ENCODE data around the gene VHLL. TPM values are rescaled to one million over a fixed set of nuclear protein-coding genes. Genes with fewer than 3 reads are reported as not detected.

The VHLL gene
- total and polyA plus RNA-seq, 10 of the 15 experiments (the other 5 are each of a cell fraction or from before 2014, with no cell fraction given), result 0.23 TPM; not detected in 9

DNA sequence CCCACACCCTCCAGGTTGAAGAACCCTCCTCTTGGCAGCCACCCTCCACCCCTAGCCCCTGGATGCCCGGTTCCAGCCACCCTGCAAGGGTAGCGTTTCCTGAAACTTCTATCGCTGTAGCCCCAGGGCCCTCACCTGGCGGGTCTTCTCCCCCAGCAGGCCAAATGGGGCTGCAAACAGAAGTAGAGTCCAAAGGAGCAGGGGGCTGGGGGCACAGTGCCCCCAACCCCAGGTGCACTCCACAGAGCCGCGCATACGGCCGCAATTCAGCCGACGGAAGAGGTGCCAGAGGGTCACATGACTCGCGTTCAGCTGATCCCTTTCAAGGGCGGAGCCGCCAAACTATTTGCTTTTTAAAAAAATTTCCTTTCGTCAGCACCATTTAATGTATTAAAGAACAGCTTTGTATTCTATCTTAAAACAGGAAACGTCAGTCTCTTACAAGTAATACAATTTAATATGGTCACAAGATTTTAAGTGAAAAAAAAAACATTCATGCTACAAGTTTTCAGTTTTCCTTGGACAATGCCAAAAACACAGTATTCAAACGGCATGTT is 3.6 kb downstream of the VHLL start, which contains the start of gene GLMP (continued):
- TF ChIP-seq CHD2 (IDR thresholded peaks at IDR 0.05; ENCODE audit: borderline replicate concordance, low read depth, low read length) (no peak), MEF2B (IDR thresholded peaks at IDR 0.05; ENCODE audit: partially characterized antibody, poor library complexity, severe bottlenecking) (no peak), SRF (IDR thresholded peaks at IDR 0.05; ENCODE audit: low read depth in 2 of 2, low read length in 2 of 2) (no peak), ELK1 (IDR thresholded peaks at IDR 0.05; ENCODE audit: low read depth, low read length) (no peak), HCFC1 (IDR thresholded peaks at IDR 0.05; ENCODE audit: low read length) (no peak), LARP7 (IDR thresholded peaks at IDR 0.05) (0 out of 2 replicates have a peak, but pooled peaks have one; percentile 43), RB1 (IDR thresholded peaks at IDR 0.05; ENCODE audit: borderline replicate concordance) (no peak), RCOR1 (conservative IDR thresholded peaks at IDR 0.05; ENCODE audit: low read depth, low read length) (no peak), ZZZ3 (IDR thresholded peaks at IDR 0.05; ENCODE audit: control insufficient read depth, insufficient read length, low read depth) (no peak), NFYA (IDR thresholded peaks at IDR 0.05; ENCODE audit: borderline replicate concordance, low read depth, low read length) (no peak), REST (IDR thresholded peaks at IDR 0.05; ENCODE audit: low read depth, low read length) (no peak), ZNF207 (IDR thresholded peaks at IDR 0.05; ENCODE audit: borderline replicate concordance) (no peak), FOXK2 (IDR thresholded peaks at IDR 0.05) (no peak), NFYB (IDR thresholded peaks at IDR 0.05; ENCODE audit: insufficient read depth, low read depth, low read length) (no peak), ETV6 (conservative IDR thresholded peaks at IDR 0.05 in 1 of 2, IDR thresholded peaks at IDR 0.05 in 1 of 2; ENCODE audit: borderline replicate concordance in 1 of 2, low read depth in 1 of 2) (no peak), ATF7 (IDR thresholded peaks at IDR 0.05; ENCODE audit: low read depth) (no peak), BCL3 (IDR thresholded peaks at IDR 0.05; ENCODE audit: borderline replicate concordance, insufficient read depth, low read depth, low read length, poor library complexity, severe bottlenecking) (no peak)
- TF ChIP-seq, protein P1, sequence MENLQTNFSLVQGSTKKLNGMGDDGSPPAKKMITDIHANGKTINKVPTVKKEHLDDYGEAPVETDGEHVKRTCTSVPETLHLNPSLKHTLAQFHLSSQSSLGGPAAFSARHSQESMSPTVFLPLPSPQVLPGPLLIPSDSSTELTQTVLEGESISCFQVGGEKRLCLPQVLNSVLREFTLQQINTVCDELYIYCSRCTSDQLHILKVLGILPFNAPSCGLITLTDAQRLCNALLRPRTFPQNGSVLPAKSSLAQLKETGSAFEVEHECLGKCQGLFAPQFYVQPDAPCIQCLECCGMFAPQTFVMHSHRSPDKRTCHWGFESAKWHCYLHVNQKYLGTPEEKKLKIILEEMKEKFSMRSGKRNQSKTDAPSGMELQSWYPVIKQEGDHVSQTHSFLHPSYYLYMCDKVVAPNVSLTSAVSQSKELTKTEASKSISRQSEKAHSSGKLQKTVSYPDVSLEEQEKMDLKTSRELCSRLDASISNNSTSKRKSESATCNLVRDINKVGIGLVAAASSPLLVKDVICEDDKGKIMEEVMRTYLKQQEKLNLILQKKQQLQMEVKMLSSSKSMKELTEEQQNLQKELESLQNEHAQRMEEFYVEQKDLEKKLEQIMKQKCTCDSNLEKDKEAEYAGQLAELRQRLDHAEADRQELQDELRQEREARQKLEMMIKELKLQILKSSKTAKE (IDR thresholded peaks at IDR 0.05; ENCODE audit: low read depth, poor library complexity, severe bottlenecking), result no peak
- TF ChIP-seq, protein P2, sequence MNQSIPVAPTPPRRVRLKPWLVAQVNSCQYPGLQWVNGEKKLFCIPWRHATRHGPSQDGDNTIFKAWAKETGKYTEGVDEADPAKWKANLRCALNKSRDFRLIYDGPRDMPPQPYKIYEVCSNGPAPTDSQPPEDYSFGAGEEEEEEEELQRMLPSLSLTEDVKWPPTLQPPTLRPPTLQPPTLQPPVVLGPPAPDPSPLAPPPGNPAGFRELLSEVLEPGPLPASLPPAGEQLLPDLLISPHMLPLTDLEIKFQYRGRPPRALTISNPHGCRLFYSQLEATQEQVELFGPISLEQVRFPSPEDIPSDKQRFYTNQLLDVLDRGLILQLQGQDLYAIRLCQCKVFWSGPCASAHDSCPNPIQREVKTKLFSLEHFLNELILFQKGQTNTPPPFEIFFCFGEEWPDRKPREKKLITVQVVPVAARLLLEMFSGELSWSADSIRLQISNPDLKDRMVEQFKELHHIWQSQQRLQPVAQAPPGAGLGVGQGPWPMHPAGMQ (IDR thresholded peaks at IDR 0.05; ENCODE audit: borderline replicate concordance), result no peak

All from GM12878 (cell line).